ENCODE measurements around the gene KRT78. TPM values are rescaled to one million over a fixed set of nuclear protein-coding genes. Genes with fewer than 3 reads are reported as not detected.
A peak's percentile ranks its signal among the peaks of the same experiment; 100 is the strongest.

KRT78 gene
- polyA plus RNA-seq, 3 donors = not detected

GRCh38 chr12:52791271-52792184 lies 57.3 kb downstream of the KRT78 start:
- WGBS (ENCODE audit: insufficient coverage) = 94% methylated on average over 7 of the region's 12 CpGs
- peaks cover 28 to 40% (median 28%) of the 10 kb centered on the region in 3 donors for H3K27me3 Mint-ChIP-seq (ENCODE audit: low read depth in 3 of 3)
- peaks cover 6 to 19% of the 10 kb centered on the region in 2 donors for H3K27me3 ChIP-seq (ENCODE audit: control insufficient read depth in 2 of 2, insufficient read depth in 2 of 2, low read length in 2 of 2)
- no peak overlapping the region for H2AFZ ChIP-seq (ENCODE audit: insufficient read depth, low read depth, low read length, poor library complexity, severe bottlenecking)
- H3K4me1 ChIP-seq (ENCODE audit: control insufficient read depth in 1 of 2, insufficient read depth in 2 of 2, low read length in 2 of 2) = no peaks in the 10 kb centered on the region
- intact Hi-C loops (cut with micrococcal nuclease) = no loop called here
- H4K20me1 ChIP-seq (ENCODE audit: insufficient read depth, low read length) = no peaks in the 10 kb centered on the region
- H3K36me3 Mint-ChIP-seq = no peaks in the 10 kb centered on the region
- no peak overlapping the region for H3K4me2 ChIP-seq (replicated peaks; ENCODE audit: extremely low read depth, low read length, poor library complexity, severe bottlenecking)
- no peak for TF ChIP-seq CTCF (IDR thresholded peaks at IDR 0.05)
- no peaks in the 10 kb centered on the region for H3K79me2 ChIP-seq (ENCODE audit: insufficient read depth, low read length)
- H3K4me3 ChIP-seq (replicated peaks in 1 of 3; ENCODE audit: low read depth in 2 of 3, low read length in 3 of 3) = no peak overlapping the region
- peak overlapping the region in 1 of 2 donors; percentile 33 for H3K4me3 Mint-ChIP-seq
- no peak overlapping the region for H3K27ac ChIP-seq (ENCODE audit: low read depth in 1 of 2, low read length in 2 of 2)
- no peaks in the 10 kb centered on the region for H3K9me3 ChIP-seq (replicated peaks in 1 of 2; ENCODE audit: control insufficient read depth in 1 of 2, insufficient read depth in 1 of 2, low read length in 2 of 2)
- no peak overlapping the region for H3K27ac Mint-ChIP-seq
- no peaks in the 10 kb centered on the region for H3K36me3 ChIP-seq (replicated peaks in 1 of 2; ENCODE audit: control insufficient read depth in 1 of 2, insufficient read depth in 2 of 2, low read length in 2 of 2)
- H3K9me3 Mint-ChIP-seq = peaks cover 0 to 5% (median 0%) of the 10 kb centered on the region in 7 donors
- no peak for DNase-seq
- H3K9ac ChIP-seq (ENCODE audit: insufficient read depth, low read length, poor library complexity, severe bottlenecking) = no peak overlapping the region
- peaks cover 5% of the 10 kb centered on the region for H3K4me1 Mint-ChIP-seq

- H3K4me1 Mint-ChIP-seq = peaks cover 5% of the 10 kb centered on the region
- Histone ChIP-seq H3K27ac (ENCODE audit: low read depth in 1 of 2, low read length in 2 of 2) (no peak overlapping the region), H3K9me3 (replicated peaks in 1 of 2; ENCODE audit: control insufficient read depth in 1 of 2, insufficient read depth in 1 of 2, low read length in 2 of 2) (no peaks in the 10 kb centered on the region), H3K79me2 (ENCODE audit: insufficient read depth, low read length) (no peaks in the 10 kb centered on the region), H3K4me1 (ENCODE audit: control insufficient read depth in 1 of 2, insufficient read depth in 2 of 2, low read length in 2 of 2) (no peaks in the 10 kb centered on the region), H3K4me3 (replicated peaks in 1 of 3; ENCODE audit: low read depth in 2 of 3, low read length in 3 of 3) (no peak overlapping the region), H3K4me2 (replicated peaks; ENCODE audit: extremely low read depth, low read length, poor library complexity, severe bottlenecking) (no peak overlapping the region), H3K36me3 (replicated peaks in 1 of 2; ENCODE audit: control insufficient read depth in 1 of 2, insufficient read depth in 2 of 2, low read length in 2 of 2) (no peaks in the 10 kb centered on the region), H4K20me1 (ENCODE audit: insufficient read depth, low read length) (no peaks in the 10 kb centered on the region), H3K27me3 (ENCODE audit: control insufficient read depth in 2 of 2, insufficient read depth in 2 of 2, low read length in 2 of 2) (peaks cover 6 to 19% of the 10 kb centered on the region in 2 donors), H2AFZ (ENCODE audit: insufficient read depth, low read depth, low read length, poor library complexity, severe bottlenecking) (no peak overlapping the region), H3K9ac (ENCODE audit: insufficient read depth, low read length, poor library complexity, severe bottlenecking) (no peak overlapping the region)
- whole genome bisulfite sequencing (ENCODE audit: insufficient coverage) = 72% methylated on average over 13 of the region's 19 CpGs
- intact Hi-C loops (cut with micrococcal nuclease) = no loop called here
- peak overlapping the region in 1 of 2 donors; percentile 58 for H3K4me3 Mint-ChIP-seq
- no peak for DNase-seq
- peaks cover 0 to 6% (median 0%) of the 10 kb centered on the region in 7 donors for H3K9me3 Mint-ChIP-seq
- H3K36me3 Mint-ChIP-seq = no peaks in the 10 kb centered on the region
- TF ChIP-seq CTCF (IDR thresholded peaks at IDR 0.05) = no peak
- peak overlapping the region in 1 of 7 donors; percentile 55 for H3K27ac Mint-ChIP-seq
- H3K27me3 Mint-ChIP-seq (ENCODE audit: low read depth in 3 of 3) = peaks cover 28 to 40% (median 30%) of the 10 kb centered on the region in 3 donors
These were observed 58.1 kb downstream of the KRT78 start for GRCh38 chr12:52790427-52791270.

All from CD14-positive monocyte (primary cell).